HepG2 (cell line): ENCODE measurements around the gene EPHA1. TPM values are rescaled to one million over a fixed set of nuclear protein-coding genes. Genes with fewer than 3 reads are reported as not detected.

Experiments used
- ARID5B ChIP-seq: IDR thresholded peaks from 2 replicates; pipeline ENCODE4 v1.4.0; 2020; ENCODE audit warnings: mild to moderate bottlenecking, missing genetic modification reagents
- GABPB1 ChIP-seq: IDR thresholded peaks from 2 replicates; pipeline ENCODE4 v1.6.1; 2016; ENCODE audit warnings: mild to moderate bottlenecking, missing genetic modification reagents, moderate library complexity, missing compliant biosample characterization
- MYC ChIP-seq: sonication (generic); formaldehyde crosslinking; IDR thresholded peaks from 2 replicates; pipeline ENCODE4 v1.9.0; 2021; ENCODE audit warnings: missing genetic modification reagents, borderline replicate concordance
- NCOA2 ChIP-seq: sonication (generic); formaldehyde crosslinking; IDR thresholded peaks from 2 replicates; pipeline ENCODE4 v1.8.0; 2022; ENCODE audit warnings: inconsistent platforms
- NR2F2 ChIP-seq: IDR thresholded peaks from 2 replicates; pipeline ENCODE4 v1.6.1; 2012; ENCODE audit warnings: low read depth, inconsistent platforms, borderline replicate concordance
- RAD51 ChIP-seq: fragments of 450-650 bp; IDR thresholded peaks from 2 replicates; pipeline ENCODE4 v1.6.1; 2016; ENCODE audit warnings: borderline replicate concordance
- SMARCC2 ChIP-seq: fragments of 450-650 bp; IDR thresholded peaks from 2 replicates; pipeline ENCODE4 v1.6.1; 2017; ENCODE audit warnings: antibody characterized with exemption, mild to moderate bottlenecking
- SMC3 ChIP-seq: IDR thresholded peaks from 2 replicates; pipeline ENCODE4 v1.6.1; 2011; ENCODE audit warnings: low read length, improper control_type of control experiment
- SP2 ChIP-seq: sonication (generic); formaldehyde crosslinking; IDR thresholded peaks from 2 replicates; pipeline ENCODE4 v1.5.1; 2020; ENCODE audit warnings: mild to moderate bottlenecking, missing genetic modification reagents
- ZFP37 ChIP-seq: sonication (generic); formaldehyde crosslinking; IDR thresholded peaks from 2 replicates; pipeline ENCODE4 v1.4.0; 2020; ENCODE audit warnings: missing genetic modification reagents, borderline replicate concordance
- ZNF235 ChIP-seq: sonication (generic); formaldehyde crosslinking; IDR thresholded peaks from 2 replicates; pipeline ENCODE4 v1.8.1; 2023; ENCODE audit warnings: mild to moderate bottlenecking, missing genetic modification reagents, borderline replicate concordance
- ZNF256 ChIP-seq: sonication (generic); formaldehyde crosslinking; conservative IDR thresholded peaks from 2 replicates; pipeline ENCODE4 v1.4.0; 2020; ENCODE audit warnings: missing genetic modification reagents
- ZNF562 ChIP-seq: sonication (generic); formaldehyde crosslinking; IDR thresholded peaks from 2 replicates; pipeline ENCODE4 v1.8.0; 2022; ENCODE audit warnings: missing genetic modification reagents, borderline replicate concordance
- ZNF572 ChIP-seq: sonication (generic); formaldehyde crosslinking; IDR thresholded peaks from 2 replicates; pipeline ENCODE4 v1.5.1; 2020; ENCODE audit warnings: mild to moderate bottlenecking, missing genetic modification reagents
- ZSCAN25 ChIP-seq: sonication (generic); formaldehyde crosslinking; IDR thresholded peaks from 2 replicates; pipeline ENCODE4 v1.8.0; 2022; ENCODE audit warnings: mild to moderate bottlenecking, missing genetic modification reagents
- polyA plus RNA-seq, 8 experiments: library from polyadenylated mRNA; depleted of rRNA in 3 of 8; stranded (reverse) in 7 of 8; unstranded in 1 of 8; fragments of >200 nt; fragmentation: Illumina TruSeq in 4 of 8; extraction: Trizol in 4 of 8; gene quantifications; 2 replicates each; pipeline versions ENCODE4 v1.2.1 to v1.2.3, GENCODE V29; 2011 to 2016; ENCODE audit warnings: low read depth in 4 of 8, missing spikeins in 1 of 8, mixed read lengths in 1 of 8; ENCODE audit not compliant: insufficient read depth in 1 of 8
- total RNA-seq, 5 experiments: library from RNA; depleted of rRNA; stranded (reverse); fragments of >200 nt; fragmentation: Illumina TruSeq; extraction: Trizol; gene quantifications; 2 replicates each; pipeline ENCODE4 v1.2.3, GENCODE V29; 2016; ENCODE audit warnings: low read depth in 1 of 5
- TF ChIP-seq, protein P1 (sequence below): sonication (generic); formaldehyde crosslinking; conservative IDR thresholded peaks from 2 replicates; pipeline ENCODE4 v1.4.0; 2020; ENCODE audit warnings: missing genetic modification reagents
- TF ChIP-seq, protein P2 (sequence below): fragments of 450-650 bp; IDR thresholded peaks from 2 replicates; pipeline ENCODE4 v1.6.1; 2016
- TF ChIP-seq, protein P3 (sequence below): sonication (generic); formaldehyde crosslinking; IDR thresholded peaks from 2 replicates; pipeline ENCODE4 v1.4.0; 2020; ENCODE audit warnings: mild to moderate bottlenecking, missing genetic modification reagents
- TF ChIP-seq, protein P4 (sequence below): IDR thresholded peaks from 2 replicates; pipeline ENCODE4 v1.6.1; 2016; ENCODE audit warnings: missing genetic modification reagents, missing compliant biosample characterization
- TF ChIP-seq, protein P5 (sequence below): IDR thresholded peaks from 2 replicates; pipeline ENCODE4 v1.6.1; 2016; ENCODE audit warnings: low read depth, borderline replicate concordance

EPHA1 gene
- total and polyA plus RNA-seq, 2 of the 13 experiments (the other 11 are each of a cell fraction or from before 2014, with no cell fraction given): 4.6 to 17.1 TPM

- TF ChIP-seq NCOA2 (CRISPR knock-in tag) (peak; percentile 69), MYC (CRISPR knock-in tag) (peak; percentile 82), ZNF572 (CRISPR knock-in tag) (no peak), ZFP37 (CRISPR knock-in tag) (no peak), SMC3 (no peak), SP2 (CRISPR knock-in tag) (no peak), ZSCAN25 (peak; percentile 81), NR2F2 (peak; percentile 83), ZNF256 (CRISPR knock-in tag) (no peak), ARID5B (peak; percentile 84), GABPB1 (CRISPR knock-in tag) (0 out of 2 replicates have a peak, but pooled peaks have one; percentile 36), ZNF235 (CRISPR knock-in tag) (no peak), RAD51 (no peak), SMARCC2 (no peak), ZNF562 (CRISPR knock-in tag) (no peak)
- TF ChIP-seq, protein P1, sequence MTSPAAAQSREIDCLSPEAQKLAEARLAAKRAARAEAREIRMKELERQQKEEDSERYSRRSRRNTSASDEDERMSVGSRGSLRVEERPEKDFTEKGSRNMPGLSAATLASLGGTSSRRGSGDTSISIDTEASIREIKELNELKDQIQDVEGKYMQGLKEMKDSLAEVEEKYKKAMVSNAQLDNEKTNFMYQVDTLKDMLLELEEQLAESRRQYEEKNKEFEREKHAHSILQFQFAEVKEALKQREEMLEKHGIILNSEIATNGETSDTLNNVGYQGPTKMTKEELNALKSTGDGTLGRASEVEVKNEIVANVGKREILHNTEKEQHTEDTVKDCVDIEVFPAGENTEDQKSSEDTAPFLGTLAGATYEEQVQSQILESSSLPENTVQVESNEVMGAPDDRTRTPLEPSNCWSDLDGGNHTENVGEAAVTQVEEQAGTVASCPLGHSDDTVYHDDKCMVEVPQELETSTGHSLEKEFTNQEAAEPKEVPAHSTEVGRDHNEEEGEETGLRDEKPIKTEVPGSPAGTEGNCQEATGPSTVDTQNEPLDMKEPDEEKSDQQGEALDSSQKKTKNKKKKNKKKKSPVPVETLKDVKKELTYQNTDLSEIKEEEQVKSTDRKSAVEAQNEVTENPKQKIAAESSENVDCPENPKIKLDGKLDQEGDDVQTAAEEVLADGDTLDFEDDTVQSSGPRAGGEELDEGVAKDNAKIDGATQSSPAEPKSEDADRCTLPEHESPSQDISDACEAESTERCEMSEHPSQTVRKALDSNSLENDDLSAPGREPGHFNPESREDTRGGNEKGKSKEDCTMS (CRISPR knock-in tag): no peak
- TF ChIP-seq, protein P2, sequence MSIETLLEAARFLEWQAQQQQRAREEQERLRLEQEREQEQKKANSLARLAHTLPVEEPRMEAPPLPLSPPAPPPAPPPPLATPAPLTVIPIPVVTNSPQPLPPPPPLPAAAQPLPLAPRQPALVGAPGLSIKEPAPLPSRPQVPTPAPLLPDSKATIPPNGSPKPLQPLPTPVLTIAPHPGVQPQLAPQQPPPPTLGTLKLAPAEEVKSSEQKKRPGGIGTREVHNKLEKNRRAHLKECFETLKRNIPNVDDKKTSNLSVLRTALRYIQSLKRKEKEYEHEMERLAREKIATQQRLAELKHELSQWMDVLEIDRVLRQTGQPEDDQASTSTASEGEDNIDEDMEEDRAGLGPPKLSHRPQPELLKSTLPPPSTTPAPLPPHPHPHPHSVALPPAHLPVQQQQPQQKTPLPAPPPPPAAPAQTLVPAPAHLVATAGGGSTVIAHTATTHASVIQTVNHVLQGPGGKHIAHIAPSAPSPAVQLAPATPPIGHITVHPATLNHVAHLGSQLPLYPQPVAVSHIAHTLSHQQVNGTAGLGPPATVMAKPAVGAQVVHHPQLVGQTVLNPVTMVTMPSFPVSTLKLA: no peak
- TF ChIP-seq, protein P3, sequence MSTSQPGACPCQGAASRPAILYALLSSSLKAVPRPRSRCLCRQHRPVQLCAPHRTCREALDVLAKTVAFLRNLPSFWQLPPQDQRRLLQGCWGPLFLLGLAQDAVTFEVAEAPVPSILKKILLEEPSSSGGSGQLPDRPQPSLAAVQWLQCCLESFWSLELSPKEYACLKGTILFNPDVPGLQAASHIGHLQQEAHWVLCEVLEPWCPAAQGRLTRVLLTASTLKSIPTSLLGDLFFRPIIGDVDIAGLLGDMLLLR (CRISPR knock-in tag): no peak
- TF ChIP-seq, protein P4, sequence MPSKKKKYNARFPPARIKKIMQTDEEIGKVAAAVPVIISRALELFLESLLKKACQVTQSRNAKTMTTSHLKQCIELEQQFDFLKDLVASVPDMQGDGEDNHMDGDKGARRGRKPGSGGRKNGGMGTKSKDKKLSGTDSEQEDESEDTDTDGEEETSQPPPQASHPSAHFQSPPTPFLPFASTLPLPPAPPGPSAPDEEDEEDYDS: no peak; the same call in 1 of the 2 replicates
- TF ChIP-seq, protein P5, sequence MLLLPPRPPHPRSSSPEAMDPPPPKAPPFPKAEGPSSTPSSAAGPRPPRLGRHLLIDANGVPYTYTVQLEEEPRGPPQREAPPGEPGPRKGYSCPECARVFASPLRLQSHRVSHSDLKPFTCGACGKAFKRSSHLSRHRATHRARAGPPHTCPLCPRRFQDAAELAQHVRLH (CRISPR knock-in tag): 0 out of 2 replicates have a peak, but pooled peaks have one; percentile 44
Observed at GRCh38 chr7:143395187-143396149, 13.2 kb downstream of the EPHA1 start (continued).
